A673 (cell line): ENCODE results near the gene L3MBTL3.

ENCODE experiments used
- EZH2 ChIP-seq: fragments of 200-600 bp; sonication (generic); IDR thresholded peaks from 2 replicates; pipeline ENCODE4 v1.6.1; 2017; ENCODE audit warnings: borderline replicate concordance, low read depth, mild to moderate bottlenecking, mixed read lengths, antibody characterized with exemption, low read length; ENCODE audit not compliant: poor library complexity, severe bottlenecking
- TF ChIP-seq, protein P1 (sequence below): fragments of 300-800, 200-600 bp; sonication (generic); conservative IDR thresholded peaks from 2 replicates; pipeline ENCODE4 v1.5.1; 2017; ENCODE audit warnings: low read depth, mild to moderate bottlenecking, antibody characterized with exemption, low read length, moderate library complexity, mixed read lengths

DNA sequence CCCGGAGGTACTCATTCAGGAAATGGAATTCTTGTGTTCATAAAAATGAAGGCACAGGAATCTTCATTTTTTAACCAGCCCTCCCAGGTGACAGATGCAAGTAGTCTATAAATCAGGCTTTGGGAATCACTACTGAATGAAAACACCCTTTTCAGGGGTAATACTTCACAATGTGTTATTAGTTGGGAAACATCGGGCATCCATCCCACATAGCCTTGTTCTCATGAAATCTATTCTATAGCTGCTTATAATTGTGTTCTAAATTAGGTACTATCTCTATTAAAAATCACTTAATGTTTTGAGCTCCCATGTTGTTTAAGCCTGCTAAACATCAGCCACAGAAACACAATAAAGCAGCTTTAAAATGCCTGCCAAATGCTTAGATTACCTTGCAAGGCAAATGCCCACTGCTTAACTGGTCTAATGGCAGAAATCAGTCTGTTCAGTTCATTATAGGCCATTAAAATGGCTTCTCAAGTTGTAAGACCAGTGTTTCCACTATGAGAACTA lies 94.9 kb downstream of the L3MBTL3 start:
- TF ChIP-seq, protein P1, sequence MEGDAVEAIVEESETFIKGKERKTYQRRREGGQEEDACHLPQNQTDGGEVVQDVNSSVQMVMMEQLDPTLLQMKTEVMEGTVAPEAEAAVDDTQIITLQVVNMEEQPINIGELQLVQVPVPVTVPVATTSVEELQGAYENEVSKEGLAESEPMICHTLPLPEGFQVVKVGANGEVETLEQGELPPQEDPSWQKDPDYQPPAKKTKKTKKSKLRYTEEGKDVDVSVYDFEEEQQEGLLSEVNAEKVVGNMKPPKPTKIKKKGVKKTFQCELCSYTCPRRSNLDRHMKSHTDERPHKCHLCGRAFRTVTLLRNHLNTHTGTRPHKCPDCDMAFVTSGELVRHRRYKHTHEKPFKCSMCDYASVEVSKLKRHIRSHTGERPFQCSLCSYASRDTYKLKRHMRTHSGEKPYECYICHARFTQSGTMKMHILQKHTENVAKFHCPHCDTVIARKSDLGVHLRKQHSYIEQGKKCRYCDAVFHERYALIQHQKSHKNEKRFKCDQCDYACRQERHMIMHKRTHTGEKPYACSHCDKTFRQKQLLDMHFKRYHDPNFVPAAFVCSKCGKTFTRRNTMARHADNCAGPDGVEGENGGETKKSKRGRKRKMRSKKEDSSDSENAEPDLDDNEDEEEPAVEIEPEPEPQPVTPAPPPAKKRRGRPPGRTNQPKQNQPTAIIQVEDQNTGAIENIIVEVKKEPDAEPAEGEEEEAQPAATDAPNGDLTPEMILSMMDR: no peak
- TF ChIP-seq EZH2: no peak
